Activated naive CD8-positive, alpha-beta T cell treated with anti-CD3 and anti-CD28 coated beads, Interleukin-2, amount 50 U/mL, for 16 hours (primary cell): ENCODE measurements around the gene LRRIQ1.

Experiments used
- DNase-seq: peaks from one replicate; pipeline ENCODE4 v3.0.0-alpha.2; 2020; ENCODE audit warnings: low read depth, low spot score

Gene LRRIQ1

GRCh38 chr12:85279449-85280164 is 243.5 kb downstream of the LRRIQ1 start:
- DNase-seq = no peak

GRCh38 chr12:85280165-85280983 is 244.2 kb downstream of the LRRIQ1 start, which contains the start of gene ALX1:
Gene ALX1, plus strand, starts transcription at chr12:85280220. Its CDS starts 42 bp downstream, at chr12:85280262.
- DNase-seq = no peak

- DNase-seq = no peak
Measured at GRCh38 chr12:85280984-85281630, 245.0 kb downstream of the LRRIQ1 start.

GRCh38 chr12:85281636-85282312 is 245.6 kb downstream of the LRRIQ1 start:
- DNase-seq = no peak

- no peak for DNase-seq
Measured at GRCh38 chr12:85283560-85283959, 247.4 kb downstream of the LRRIQ1 start.
